IMR-90 (cell line): ENCODE measurements around the gene S1PR1. TPM values are rescaled to one million over a fixed set of nuclear protein-coding genes. Genes with fewer than 3 reads are reported as not detected.

ENCODE experiments used
- ATAC-seq: fragments of 200-7000 bp; cut with Tn5 transposase; 2 replicates; pipeline ENCODE4 v1.9.1; 2020; ENCODE audit warnings: low read depth, mild to moderate bottlenecking, moderate library complexity
- BruUV-seq: library from RNA; stranded (reverse); fragments of 400-500 nt; replicated peaks from 2 replicates; lab custom pipeline; 2021; lab: Mats Ljungman, UMichigan
- CTCF ChIA-PET: fragments of 300-600 bp; formaldehyde crosslinking; extraction: SDS; loops from one replicate; lab custom pipeline; 2021; ENCODE audit warnings: antibody characterized with exemption; lab: Yijun Ruan, JAX
- POLR2A ChIA-PET: fragments of 300-600 bp; sonication (Branson Sonifier 250); formaldehyde crosslinking; loops from one replicate; lab custom pipeline; 2022; ENCODE audit warnings: antibody characterized with exemption; ENCODE audit not compliant: unreplicated experiment; lab: Charles Lee
- DNase-seq: peaks from one replicate; pipeline ENCODE4 v3.0.0; 2013
- H2AFZ ChIP-seq: replicated peaks from 2 replicates; pipeline ENCODE3; 2013; ENCODE audit warnings: low read length, mild to moderate bottlenecking; ENCODE audit not compliant: poor library complexity
- H2AK5ac ChIP-seq: 2 replicates; pipeline ENCODE4 v1.6.1; 2013; ENCODE audit warnings: low read depth, low read length, inconsistent platforms
- H2AK9ac ChIP-seq: replicated peaks from 2 replicates; pipeline ENCODE3; 2013; ENCODE audit warnings: mild to moderate bottlenecking, low read depth, low read length, moderate library complexity; ENCODE audit not compliant: poor library complexity
- H2BK120ac ChIP-seq: 2 replicates; pipeline ENCODE4 v1.6.1; 2013; ENCODE audit warnings: low read depth, low read length, inconsistent platforms
- H2BK15ac ChIP-seq: 3 replicates; pipeline ENCODE4 v1.6.1; 2013; ENCODE audit warnings: low read depth, low read length, inconsistent platforms
- H2BK20ac ChIP-seq: 2 replicates; pipeline ENCODE4 v1.6.1; 2013; ENCODE audit warnings: low read depth, mild to moderate bottlenecking, inconsistent platforms, low read length, moderate library complexity
- H2BK5ac ChIP-seq: 2 replicates; pipeline ENCODE4 v1.6.1; 2013; ENCODE audit warnings: mild to moderate bottlenecking, low read depth, low read length, inconsistent platforms; ENCODE audit not compliant: poor library complexity, severe bottlenecking
- H3K14ac ChIP-seq: replicated peaks from 2 replicates; pipeline ENCODE4 v1.6.1; 2013; ENCODE audit warnings: low read depth, low read length, inconsistent platforms
- H3K18ac ChIP-seq: 2 replicates; pipeline ENCODE4 v1.6.1; 2013; ENCODE audit warnings: low read depth, low read length, control low read depth
- H3K23ac ChIP-seq: 2 replicates; pipeline ENCODE4 v1.6.1; 2013; ENCODE audit warnings: low read depth, low read length, inconsistent platforms
- H3K27ac ChIP-seq: 2 replicates; pipeline ENCODE4 v1.5.1; 2013; ENCODE audit warnings: mild to moderate bottlenecking, control low read depth, low read length; ENCODE audit not compliant: insufficient read depth
- H3K27me3 ChIP-seq: 2 replicates; pipeline ENCODE4 v1.6.1; 2013; ENCODE audit warnings: low read length; ENCODE audit not compliant: control insufficient read depth, insufficient read depth
- H3K36me3 ChIP-seq: 2 replicates; pipeline ENCODE4 v1.6.1; 2013; ENCODE audit warnings: low read length, mixed read lengths; ENCODE audit not compliant: control insufficient read depth, insufficient read depth
- H3K4ac ChIP-seq: 2 replicates; pipeline ENCODE4 v1.6.1; 2013; ENCODE audit warnings: low read depth, low read length, inconsistent platforms
- H3K4me1 ChIP-seq: 2 replicates; pipeline ENCODE4 v1.6.1; 2013; ENCODE audit warnings: low read length, mixed read lengths; ENCODE audit not compliant: control insufficient read depth, insufficient read depth
- H3K4me2 ChIP-seq: 2 replicates; pipeline ENCODE4 v1.6.1; 2013; ENCODE audit warnings: low read depth, mild to moderate bottlenecking, control low read depth, low read length, moderate library complexity
- H3K4me3 ChIP-seq: 2 replicates; pipeline ENCODE4 v1.5.1; 2013; ENCODE audit warnings: low read depth, mild to moderate bottlenecking, control low read depth, low read length, moderate library complexity; ENCODE audit not compliant: insufficient read depth
- H3K56ac ChIP-seq: 2 replicates; pipeline ENCODE4 v1.6.1; 2013; ENCODE audit warnings: low read length, inconsistent platforms; ENCODE audit not compliant: insufficient read depth; ENCODE audit errors: extremely low read depth
- H3K79me1 ChIP-seq, 2 experiments: 2 replicates each; pipeline ENCODE4 v1.6.1; 2013; ENCODE audit warnings: low read length in 2 of 2, inconsistent platforms in 1 of 2, low read depth in 1 of 2
- H3K9ac ChIP-seq: 2 replicates; pipeline ENCODE4 v1.6.1; 2013; ENCODE audit warnings: low read depth, low read length, control low read depth
- H3K9me1 ChIP-seq: 2 replicates; pipeline ENCODE4 v1.6.1; 2013; ENCODE audit warnings: low read length, inconsistent platforms; ENCODE audit not compliant: insufficient read depth
- H3K9me3 ChIP-seq: 2 replicates; pipeline ENCODE4 v1.6.1; 2013; ENCODE audit warnings: low read length; ENCODE audit not compliant: control insufficient read depth, insufficient read depth
- H4K20me1 ChIP-seq: 2 replicates; pipeline ENCODE4 v1.6.1; 2013; ENCODE audit warnings: low read length, inconsistent platforms; ENCODE audit not compliant: insufficient read depth
- H4K5ac ChIP-seq: 2 replicates; pipeline ENCODE4 v1.6.1; 2013; ENCODE audit warnings: mild to moderate bottlenecking, low read depth, low read length, control low read depth
- H4K8ac ChIP-seq, 2 experiments: 2 replicates each; pipeline ENCODE4 v1.6.1; 2013; ENCODE audit warnings: low read depth in 2 of 2, low read length in 2 of 2, control low read depth in 1 of 2, inconsistent platforms in 1 of 2
- H4K91ac ChIP-seq: 2 replicates; pipeline ENCODE4 v1.6.1; 2013; ENCODE audit warnings: low read depth, low read length, inconsistent platforms; ENCODE audit not compliant: insufficient read depth
- BHLHE40 ChIP-seq: fragments of 150-350 bp; IDR thresholded peaks from 2 replicates; pipeline ENCODE4 v1.6.1; 2016; ENCODE audit warnings: mild to moderate bottlenecking, low read depth, low read length
- CEBPB ChIP-seq: IDR thresholded peaks from 2 replicates; pipeline ENCODE4 v1.6.1; 2012; ENCODE audit warnings: low read depth, low read length, improper control_type of control experiment
- CHD1 ChIP-seq: IDR thresholded peaks from 2 replicates; pipeline ENCODE4 v1.6.1; 2012; ENCODE audit warnings: low read depth, low read length, improper control_type of control experiment
- CTCF ChIP-seq: conservative IDR thresholded peaks from 2 replicates; pipeline ENCODE4 v1.5.1; 2012; ENCODE audit warnings: mild to moderate bottlenecking, low read depth, low read length, improper control_type of control experiment
- ELK1 ChIP-seq: fragments of 150-350 bp; IDR thresholded peaks from 2 replicates; pipeline ENCODE4 v1.6.1; 2016; ENCODE audit warnings: low read depth, mild to moderate bottlenecking, low read length, moderate library complexity, borderline replicate concordance
- FOS ChIP-seq: fragments of 150-350 bp; IDR thresholded peaks from 2 replicates; pipeline ENCODE4 v1.6.1; 2016; ENCODE audit warnings: low read depth, low read length
- MAFK ChIP-seq: IDR thresholded peaks from 2 replicates; pipeline ENCODE4 v1.6.1; 2012; ENCODE audit warnings: low read depth, low read length, improper control_type of control experiment
- MAZ ChIP-seq: IDR thresholded peaks from 2 replicates; pipeline ENCODE4 v1.6.1; 2012; ENCODE audit warnings: low read depth, mild to moderate bottlenecking, low read length, improper control_type of control experiment, moderate library complexity, borderline replicate concordance
- MXI1 ChIP-seq: IDR thresholded peaks from 2 replicates; pipeline ENCODE4 v1.6.1; 2012; ENCODE audit warnings: low read depth, mild to moderate bottlenecking, low read length, moderate library complexity, borderline replicate concordance
- NFE2L2 ChIP-seq: fragments of 150-350 bp; IDR thresholded peaks from 2 replicates; pipeline ENCODE4 v1.6.1; 2016; ENCODE audit warnings: low read depth, mild to moderate bottlenecking, low read length
- POLR2A ChIP-seq: IDR thresholded peaks from 2 replicates; pipeline ENCODE4 v1.6.1; 2012; ENCODE audit warnings: mild to moderate bottlenecking, low read depth, low read length
- RAD21 ChIP-seq: IDR thresholded peaks from 2 replicates; pipeline ENCODE4 v1.6.1; 2012; ENCODE audit warnings: low read length, improper control_type of control experiment
- RCOR1 ChIP-seq: IDR thresholded peaks from 2 replicates; pipeline ENCODE4 v1.6.1; 2012; ENCODE audit warnings: mild to moderate bottlenecking, low read length, improper control_type of control experiment; ENCODE audit not compliant: insufficient replicate concordance
- RFX5 ChIP-seq: IDR thresholded peaks from 2 replicates; pipeline ENCODE4 v1.8.0; 2012; ENCODE audit warnings: low read depth, mild to moderate bottlenecking, low read length, moderate library complexity
- SMC3 ChIP-seq: fragments of 150-350 bp; IDR thresholded peaks from 2 replicates; pipeline ENCODE4 v1.6.1; 2016; ENCODE audit warnings: low read depth, mild to moderate bottlenecking, antibody characterized with exemption, low read length, moderate library complexity
- WGBS, 2 experiments: methylation state at CpG; one replicate each; pipeline versions ENCODE4 v1.1.5 to v1.1.7; 2013; ENCODE audit warnings: missing lambda C conversion rate in 2 of 2; ENCODE audit not compliant: insufficient read length in 1 of 2; ENCODE audit errors: extremely low coverage in 2 of 2; 5-methylcytosine and 5-hydroxymethylcytosine counted together
- dilution Hi-C: fragments of 300-500 bp; cut with HindIII; formaldehyde crosslinking; loops from one replicate; pipeline ENCODE4 v1.14.3; 2018; ENCODE audit warnings: low sequenced_read_pairs; ENCODE audit not compliant: unreplicated experiment
- in situ Hi-C: fragments of 300-500 bp; cut with MboI; formaldehyde crosslinking; loops from 3 replicates; pipeline ENCODE4 v1.14.3; 2019; ENCODE audit warnings: low sequenced_read_pairs, inconsistent platforms, mixed read lengths
- intact Hi-C: fragments of 100-400 bp; cut with micrococcal nuclease; formaldehyde crosslinking; loops from 2 replicates; pipeline ENCODE4 v1.10.0; 2022
- polyA plus RNA-seq, 3 experiments: library from polyadenylated mRNA; depleted of rRNA; stranded (reverse); fragments of >200 nt; gene quantifications; 2 replicates each; pipeline ENCODE4 v1.2.3, GENCODE V29; 2012; ENCODE audit warnings: low replicate concordance in 1 of 3
- total RNA-seq: library from RNA; depleted of rRNA; stranded (reverse); fragments of >200 nt; gene quantifications from 2 replicates; pipeline ENCODE4 v1.2.3, GENCODE V29; 2012

S1PR1 gene
- total and polyA plus RNA-seq, 2 of the 4 experiments (the other 2 are of a cell fraction) = 12.9 to 15.6 TPM

- Histone ChIP-seq H2AK5ac (no peak overlapping the region), H3K79me1 (no peaks in the 10 kb centered on the region)
Measured at GRCh38 chr1:101268893-101269292, 32.1 kb downstream of the S1PR1 start.

More at GRCh38 chr1:101268893-101269292, 32.1 kb downstream of the S1PR1 start:
- WGBS, 2 experiments = no CpG with 5 or more reads among the region's 2 CpGs
- DNase-seq = no peak
- dilution Hi-C loops (no loop called here), intact Hi-C loops (no loop called here), in situ Hi-C loops (no loop called here)
- BruUV-seq = no TSS peak
- H3K18ac ChIP-seq = no peak overlapping the region
- ChIA-PET POLR2A (interaction anchor here (0.6 kb wide), 1 partner anchor 48 kb away, joined by 20 read pairs; no protein-coding TSS in a partner anchor), CTCF (interaction anchor here (0.6 kb wide), 1 partner anchor 401 kb away, joined by 3 read pairs; no protein-coding TSS in a partner anchor)
- H3K9me3 ChIP-seq = peaks cover 3% of the 10 kb centered on the region; the same call in 1 of the 2 replicates
- no peak overlapping the region for H2AK9ac ChIP-seq
- no peak overlapping the region for H3K9ac ChIP-seq
- H3K4ac ChIP-seq = no peak overlapping the region
- no peaks in the 10 kb centered on the region for H3K9me1 ChIP-seq
- no peak overlapping the region for H3K23ac ChIP-seq
- no peak overlapping the region for H3K4me2 ChIP-seq
- no peak overlapping the region for H2BK5ac ChIP-seq
- H4K5ac ChIP-seq = no peak overlapping the region
- H2BK20ac ChIP-seq = no peak overlapping the region
- H3K27ac ChIP-seq = no peak overlapping the region
- H3K14ac ChIP-seq = no peak overlapping the region
- H2BK15ac ChIP-seq = no peak overlapping the region
- H3K27me3 ChIP-seq = no peaks in the 10 kb centered on the region
- no peaks in the 10 kb centered on the region for H4K20me1 ChIP-seq
- no peak overlapping the region for H4K91ac ChIP-seq
- H3K4me1 ChIP-seq = no peaks in the 10 kb centered on the region
- TF ChIP-seq CHD1 (no peak), RFX5 (no peak), MAZ (no peak), CEBPB (no peak), NFE2L2 (no peak), MAFK (no peak), BHLHE40 (no peak), ELK1 (no peak), CTCF (no peak), POLR2A (no peak), MXI1 (no peak), SMC3 (no peak), FOS (no peak), RCOR1 (no peak), RAD21 (no peak)
- ATAC-seq = no peak
- no peak overlapping the region for H4K8ac ChIP-seq
- no peak overlapping the region for H3K4me3 ChIP-seq
- H3K36me3 ChIP-seq = no peaks in the 10 kb centered on the region
- H2BK120ac ChIP-seq = no peak overlapping the region
- H3K56ac ChIP-seq = no peak overlapping the region
- no peak overlapping the region for H2AFZ ChIP-seq
